GM19043 (cell line): Measurements from ENCODE around the gene SEMA5B.

Experiments
- ATAC-seq: cut with Tn5 transposase; IDR thresholded peaks from one replicate; pipeline ENCODE4 v1.9.1; 2021; ENCODE audit warnings: low read depth; ENCODE audit not compliant: unreplicated experiment

The SEMA5B gene

DNA sequence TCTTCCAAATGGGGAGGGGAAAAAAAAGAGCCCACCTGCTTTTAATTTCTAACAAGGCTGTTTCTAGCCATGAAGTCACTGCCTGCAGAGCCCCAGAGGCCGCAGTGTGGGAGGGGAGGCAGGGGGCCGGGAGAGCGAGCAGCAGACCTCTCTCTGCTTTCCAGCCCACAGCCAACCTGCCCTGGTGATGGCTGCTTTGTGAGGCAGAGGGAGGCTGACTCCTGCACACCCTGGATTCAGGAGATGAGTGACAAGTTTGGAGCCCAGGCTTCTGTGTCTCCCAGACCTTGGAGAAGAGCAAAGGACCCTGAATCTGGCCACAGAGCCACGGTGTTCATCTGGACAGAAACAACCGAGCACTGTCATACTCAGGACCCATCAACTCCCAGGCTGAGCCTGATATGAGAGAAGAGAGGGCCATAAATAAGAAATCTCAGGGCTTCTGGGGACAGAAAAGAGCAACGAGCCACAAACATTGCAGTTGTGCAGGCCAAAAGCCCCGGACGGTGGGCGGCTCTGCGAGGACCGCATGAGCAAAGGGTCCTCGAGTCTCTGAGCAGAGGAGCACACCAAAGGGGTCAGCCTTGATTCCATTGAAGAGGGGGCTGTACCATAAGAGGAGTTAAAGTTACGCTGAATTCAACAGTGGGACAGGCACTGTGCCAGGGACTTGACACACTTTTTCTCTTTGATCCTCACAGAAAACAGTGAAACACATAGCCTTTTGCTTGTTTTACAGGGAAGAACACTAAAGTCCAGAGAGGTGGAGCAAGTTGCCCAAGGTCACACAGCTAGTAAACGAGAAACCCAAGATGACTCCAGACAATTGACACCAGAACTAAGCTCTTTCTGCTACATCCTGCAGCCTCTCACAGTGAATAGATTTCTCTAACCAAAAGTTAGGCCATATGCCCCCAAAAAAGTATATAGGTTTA is 97.2 kb downstream of the SEMA5B start:
- ATAC-seq, result no peak

DNA sequence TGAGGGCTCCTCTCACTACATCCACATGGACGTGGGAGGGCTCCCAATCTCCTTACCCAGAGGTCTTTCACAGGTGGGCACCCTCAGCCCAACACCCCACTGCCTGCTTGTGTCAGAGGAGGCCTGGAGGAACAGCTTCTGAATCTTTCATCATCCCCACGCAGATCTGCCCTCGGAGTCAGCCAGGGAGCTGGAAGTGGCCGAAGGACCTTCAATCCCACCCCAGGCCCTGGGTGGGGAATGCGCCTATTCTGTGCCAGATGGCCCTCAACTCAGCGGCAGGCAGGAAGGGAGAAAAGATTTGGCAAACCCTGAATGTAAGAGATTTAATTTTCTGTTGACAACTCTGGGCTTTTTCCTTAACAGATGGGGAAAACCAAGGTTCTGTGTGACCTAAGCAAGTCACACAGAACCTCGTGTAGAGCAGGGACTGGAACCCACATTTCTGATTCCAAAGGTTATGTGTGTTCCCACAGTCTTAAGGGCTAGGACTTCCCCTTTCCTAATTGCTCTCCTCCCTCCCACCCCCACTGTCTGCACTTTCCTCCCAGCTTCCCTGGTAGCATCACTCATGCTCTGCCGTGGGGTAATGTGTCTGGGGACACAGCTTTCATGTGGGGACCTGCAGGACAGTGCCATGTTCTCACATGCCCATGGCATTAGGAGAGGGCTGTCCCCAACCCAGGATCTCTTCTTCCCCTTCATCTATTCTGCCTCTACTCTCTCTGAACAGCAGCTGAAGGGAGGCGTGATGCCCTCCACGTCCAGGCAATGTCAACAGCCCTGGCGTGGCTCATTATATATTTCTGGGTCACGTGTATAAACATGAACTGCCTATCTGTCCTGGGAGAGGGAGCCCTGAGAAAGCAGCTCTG is 98.1 kb downstream of the SEMA5B start:
- no peak for ATAC-seq

DNA sequence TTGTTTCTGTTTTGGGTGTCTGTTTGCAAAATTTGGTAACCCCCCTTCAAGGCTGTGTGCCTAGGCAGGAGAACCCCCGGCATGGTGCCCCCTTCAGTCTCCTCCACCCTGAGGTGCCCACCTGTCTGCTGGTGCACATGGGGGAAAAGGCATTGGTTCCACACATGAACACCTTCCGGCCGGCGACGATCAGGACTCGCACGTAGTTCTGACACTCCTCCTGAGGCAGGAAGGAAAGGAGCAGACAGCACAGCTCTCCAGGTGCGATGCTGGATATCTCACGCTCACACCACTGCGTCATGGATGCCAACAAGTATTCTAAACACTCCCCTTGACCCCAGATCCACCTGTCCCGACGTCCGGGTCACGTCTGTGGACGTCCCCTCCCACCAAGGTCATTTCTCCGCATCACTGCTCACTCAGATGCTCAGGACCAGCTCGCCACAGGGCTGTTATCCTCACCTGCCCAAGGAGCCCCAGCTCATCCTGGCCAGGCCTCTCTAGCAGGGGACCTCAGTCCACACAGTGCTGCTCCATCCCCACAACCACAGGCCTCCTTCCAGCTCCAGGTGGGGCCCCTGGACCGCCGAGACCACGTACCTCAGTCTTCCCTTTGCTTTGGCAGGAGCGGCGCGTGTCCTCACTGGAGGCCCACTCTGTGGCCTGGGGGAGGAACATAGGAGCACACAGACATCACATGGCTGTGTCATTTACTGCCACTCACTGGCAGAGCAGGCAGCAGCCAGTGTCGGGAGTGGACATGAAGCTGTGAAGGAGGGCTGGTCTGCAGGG is 99.0 kb downstream of the SEMA5B start:
- ATAC-seq, result no peak

DNA sequence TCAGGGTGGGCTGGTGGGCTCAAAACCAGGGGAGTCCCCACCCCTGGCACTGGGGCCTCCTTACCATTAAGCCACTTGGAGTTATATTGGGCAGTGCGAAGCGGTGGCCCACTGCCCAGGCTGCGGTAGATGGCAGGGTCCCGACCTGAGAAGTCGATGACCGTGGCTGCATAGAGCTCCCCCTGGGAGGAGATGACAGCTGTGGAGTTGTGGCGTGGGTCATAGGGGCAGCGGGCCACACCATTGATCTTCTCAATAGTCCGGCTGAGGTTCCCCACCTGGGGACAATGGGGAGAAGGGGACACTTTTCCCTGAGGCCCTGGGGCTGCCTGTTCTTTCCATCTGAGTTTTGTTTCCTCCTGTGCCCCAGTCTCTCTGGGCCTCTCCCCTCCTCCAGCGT is 99.8 kb downstream of the SEMA5B start:
- no peak for ATAC-seq

DNA sequence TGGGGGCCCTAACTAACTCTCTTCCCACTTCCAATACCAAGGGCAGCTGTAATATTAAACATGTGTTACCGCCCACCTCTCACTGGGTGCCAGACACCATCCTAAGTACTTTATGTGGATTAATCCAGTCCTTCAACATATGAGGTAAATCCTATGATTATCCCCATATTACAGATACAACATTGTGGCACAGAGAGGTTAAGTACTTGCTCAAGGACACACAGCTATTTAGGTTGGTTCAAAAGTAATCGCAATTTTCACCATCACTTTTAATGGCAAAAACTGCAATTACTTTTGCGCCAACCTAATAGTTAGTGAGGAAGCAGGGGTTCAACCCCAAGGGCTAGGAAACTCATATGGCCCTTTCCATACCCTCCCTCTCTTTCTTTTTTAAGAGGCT is 100.8 kb downstream of the SEMA5B start:
- no peak for ATAC-seq

GRCh38 chr3:122926322-122926721 is 101.2 kb downstream of the SEMA5B start:
- ATAC-seq, result no peak

GRCh38 chr3:122925756-122926155 is 101.8 kb downstream of the SEMA5B start:
- ATAC-seq, result no peak

DNA sequence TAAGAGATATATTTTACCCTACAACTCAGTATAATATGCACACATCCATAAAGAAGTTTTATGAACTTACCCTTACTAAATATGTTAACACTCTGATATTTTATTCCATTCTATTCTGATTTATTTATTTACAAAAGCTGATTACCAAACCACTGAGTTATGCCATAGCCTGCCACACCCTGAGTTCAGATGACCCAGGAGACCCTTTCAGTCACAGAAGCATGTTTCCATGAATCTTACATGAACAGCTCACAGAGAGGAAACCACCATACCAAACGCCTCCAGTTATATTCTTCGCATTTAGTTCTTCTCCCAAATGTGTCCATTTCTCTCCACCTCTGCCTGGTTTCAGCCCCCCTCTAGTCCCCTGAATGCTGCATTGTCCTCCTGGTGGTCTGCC is 103.5 kb downstream of the SEMA5B start:
- ATAC-seq, result no peak

DNA sequence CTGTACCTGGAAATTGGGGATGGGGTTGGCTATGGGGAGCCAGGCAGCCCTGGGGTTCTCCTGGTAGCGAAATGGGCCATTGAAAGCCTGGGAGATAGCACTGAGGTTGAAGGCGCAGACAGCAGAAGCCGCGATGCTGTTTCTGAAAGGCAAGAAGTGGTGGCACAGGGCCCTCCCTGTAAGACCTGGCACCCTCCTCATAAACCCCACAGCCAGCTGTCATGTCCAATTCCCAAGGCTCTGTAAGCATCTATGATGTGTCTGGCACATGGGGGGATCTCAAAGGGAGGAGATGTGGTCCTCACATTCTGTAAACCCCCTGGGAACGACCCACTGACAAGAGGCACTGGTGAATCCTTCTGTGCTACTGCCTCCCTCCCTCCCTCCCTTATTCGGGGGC is 104.0 kb downstream of the SEMA5B start:
- ATAC-seq, result no peak

DNA sequence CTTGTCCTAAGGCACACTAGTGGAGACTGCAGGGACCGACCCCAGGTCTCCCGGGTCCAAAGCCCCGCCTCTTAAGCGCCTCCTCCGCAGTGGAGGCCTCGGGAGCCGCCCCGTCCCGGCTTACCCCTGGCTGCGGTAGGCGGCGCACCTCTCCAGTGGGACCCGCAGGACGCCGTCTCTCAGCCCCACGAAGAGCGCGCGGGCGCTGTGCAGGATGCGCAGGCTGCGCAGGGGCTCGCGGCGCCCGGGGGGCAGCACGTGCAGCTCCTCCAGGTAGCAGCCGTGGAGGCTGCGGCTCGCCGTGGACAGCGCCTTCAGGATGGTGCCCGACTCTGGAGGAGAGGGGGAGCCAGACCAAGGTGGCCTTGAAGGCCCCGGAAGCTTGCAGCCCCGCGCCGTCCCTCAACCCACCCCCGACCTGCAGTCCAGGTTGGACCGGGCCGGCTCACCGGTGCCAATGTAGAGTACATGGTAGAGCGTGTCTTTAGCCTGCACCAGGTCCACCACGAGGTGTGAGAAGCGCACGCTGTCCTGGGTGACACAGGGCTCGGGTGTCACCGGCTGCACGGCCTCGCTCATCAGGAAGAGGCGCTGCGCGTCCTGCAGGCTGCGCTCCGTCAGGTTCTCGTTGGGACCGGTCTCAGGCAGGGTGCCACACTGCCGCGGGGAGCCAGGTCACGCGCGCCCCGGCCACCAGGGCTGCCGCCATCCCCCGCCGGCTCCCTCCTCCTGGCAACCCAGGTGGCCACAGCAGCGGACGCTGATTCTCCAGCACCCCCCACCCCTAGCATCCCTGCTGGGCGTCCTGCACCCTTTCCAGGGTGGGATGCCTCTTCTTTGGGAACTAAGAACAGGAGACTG is 105.5 kb downstream of the SEMA5B start:
- no peak for ATAC-seq

DNA sequence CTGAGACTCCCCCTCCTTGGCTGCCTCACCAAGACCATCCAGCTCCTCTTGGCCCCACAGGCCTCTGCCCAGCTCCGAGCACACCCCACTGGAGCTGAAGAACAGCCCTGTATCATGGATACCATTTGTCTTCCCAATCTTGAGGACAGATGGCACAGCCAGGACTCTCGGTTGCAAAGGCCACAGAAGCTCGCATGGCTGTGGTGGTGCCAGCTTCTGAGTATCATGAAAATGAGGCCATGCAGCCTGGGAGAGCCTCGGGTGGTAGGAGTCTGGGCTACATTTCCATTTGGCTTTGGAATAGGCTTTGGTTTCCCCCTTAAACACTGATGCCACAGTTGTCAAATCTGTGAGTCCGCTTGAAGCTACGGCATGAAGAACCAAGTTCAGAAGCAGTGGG is 106.6 kb downstream of the SEMA5B start:
- ATAC-seq, result no peak

DNA sequence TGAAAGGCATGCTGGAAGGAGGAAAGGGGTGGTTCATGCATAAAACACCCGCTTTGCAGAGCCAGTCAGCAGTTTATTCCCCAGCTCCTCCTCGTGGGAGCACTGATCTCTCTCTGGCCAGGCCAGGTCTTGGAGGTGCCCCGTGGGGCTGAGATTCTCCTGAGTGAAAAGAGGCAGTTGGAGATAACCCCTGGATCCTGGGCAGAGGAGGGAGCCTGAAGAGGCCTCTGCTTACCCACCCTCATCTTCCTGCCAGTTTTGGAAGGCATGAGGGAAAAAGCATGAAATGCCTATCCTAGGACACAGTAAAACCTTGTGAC is 108.3 kb downstream of the SEMA5B start:
- ATAC-seq, result no peak

DNA sequence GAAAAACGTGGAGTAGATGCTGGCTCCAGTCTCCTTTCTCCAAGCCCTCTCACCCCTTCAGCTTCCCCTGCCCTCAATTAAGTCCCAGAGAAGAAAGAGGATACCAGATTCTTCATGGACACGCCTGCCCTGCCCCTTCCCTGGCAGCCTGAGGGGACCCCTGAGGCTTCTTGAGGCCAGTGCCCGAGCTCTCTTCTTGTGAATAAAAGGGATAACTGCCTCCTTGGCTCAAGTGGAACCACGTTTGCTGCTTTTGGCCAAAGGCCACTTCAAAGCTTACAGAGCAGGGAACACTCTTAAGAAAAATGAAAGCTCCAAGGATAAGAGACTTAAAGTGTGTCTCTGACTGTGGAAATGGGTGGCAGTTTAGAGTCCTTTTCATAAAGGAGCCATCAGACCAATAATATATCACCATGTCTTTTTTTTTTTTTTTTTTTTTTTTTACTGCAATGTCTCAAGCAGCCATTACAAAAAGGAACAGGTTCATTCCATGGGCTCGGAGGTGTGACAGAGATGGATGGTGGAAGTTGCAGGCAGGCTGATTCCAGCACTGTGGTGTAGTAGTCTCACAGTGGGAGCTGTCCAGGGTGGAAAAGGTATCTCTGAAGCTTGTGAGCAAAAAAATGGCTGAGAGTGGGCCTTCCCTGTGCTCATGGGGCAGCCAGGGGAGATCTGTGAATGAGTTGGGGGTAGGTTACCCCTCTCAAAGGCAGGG is 108.8 kb downstream of the SEMA5B start:
- no peak for ATAC-seq

- ATAC-seq, result no peak
Observed at GRCh38 chr3:122917412-122917811, 110.2 kb downstream of the SEMA5B start.

GRCh38 chr3:122916580-122916979 is 111.0 kb downstream of the SEMA5B start:
- no peak for ATAC-seq

GRCh38 chr3:122916084-122916483 is 111.5 kb downstream of the SEMA5B start:
- ATAC-seq, result no peak

GRCh38 chr3:122915300-122916055 is 112.1 kb downstream of the SEMA5B start:
- no peak for ATAC-seq

DNA sequence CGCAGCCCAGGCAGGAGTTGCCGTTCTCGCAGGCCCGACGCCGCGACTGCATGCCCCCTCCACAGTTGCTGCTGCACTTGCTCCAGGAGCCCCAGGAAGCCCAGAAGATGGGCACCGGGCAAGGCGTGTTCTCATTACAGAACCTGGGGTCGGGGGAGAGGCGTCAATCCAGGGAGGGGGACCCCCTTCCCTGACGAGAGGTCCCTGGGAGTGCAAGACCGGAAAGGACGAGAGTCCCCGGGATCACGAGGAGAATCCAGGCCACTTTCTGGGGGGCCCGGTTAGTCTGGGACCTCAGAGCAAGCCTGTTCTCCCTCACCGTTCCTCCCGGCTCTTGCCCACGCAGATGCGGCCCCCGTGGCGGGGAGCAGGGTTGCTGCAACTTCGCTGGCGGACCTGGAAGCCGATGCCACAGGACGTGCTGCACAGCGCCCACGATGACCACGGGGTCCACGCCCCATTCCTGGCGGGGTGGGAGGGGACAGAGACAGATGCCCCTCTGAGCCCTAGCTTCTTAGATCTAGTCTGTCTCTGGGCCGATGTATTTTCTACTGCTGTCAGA is 113.9 kb downstream of the SEMA5B start:
- ATAC-seq, result no peak
